Measurements from ENCODE around the gene GPC6.

DNA sequence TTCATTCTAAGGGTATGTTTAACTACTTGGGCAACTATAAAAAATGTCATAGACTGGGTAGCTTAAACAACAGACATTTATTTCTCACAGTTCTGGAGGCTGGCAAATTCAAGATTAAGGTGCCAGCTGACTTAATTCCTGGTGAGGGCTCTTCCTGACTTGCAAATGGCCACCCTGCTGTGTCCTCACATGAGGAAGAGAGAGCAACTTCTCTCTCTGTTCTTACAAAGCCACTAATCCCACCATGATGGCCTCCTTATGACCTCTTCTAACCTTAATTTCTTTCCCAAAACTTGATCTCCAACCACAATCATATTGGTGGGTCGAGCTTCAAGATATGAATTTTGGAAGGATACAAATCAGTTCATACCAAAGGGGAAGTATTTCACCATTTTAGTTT lies 853.9 kb downstream of the GPC6 start:
- TF ChIP-seq, protein P1, sequence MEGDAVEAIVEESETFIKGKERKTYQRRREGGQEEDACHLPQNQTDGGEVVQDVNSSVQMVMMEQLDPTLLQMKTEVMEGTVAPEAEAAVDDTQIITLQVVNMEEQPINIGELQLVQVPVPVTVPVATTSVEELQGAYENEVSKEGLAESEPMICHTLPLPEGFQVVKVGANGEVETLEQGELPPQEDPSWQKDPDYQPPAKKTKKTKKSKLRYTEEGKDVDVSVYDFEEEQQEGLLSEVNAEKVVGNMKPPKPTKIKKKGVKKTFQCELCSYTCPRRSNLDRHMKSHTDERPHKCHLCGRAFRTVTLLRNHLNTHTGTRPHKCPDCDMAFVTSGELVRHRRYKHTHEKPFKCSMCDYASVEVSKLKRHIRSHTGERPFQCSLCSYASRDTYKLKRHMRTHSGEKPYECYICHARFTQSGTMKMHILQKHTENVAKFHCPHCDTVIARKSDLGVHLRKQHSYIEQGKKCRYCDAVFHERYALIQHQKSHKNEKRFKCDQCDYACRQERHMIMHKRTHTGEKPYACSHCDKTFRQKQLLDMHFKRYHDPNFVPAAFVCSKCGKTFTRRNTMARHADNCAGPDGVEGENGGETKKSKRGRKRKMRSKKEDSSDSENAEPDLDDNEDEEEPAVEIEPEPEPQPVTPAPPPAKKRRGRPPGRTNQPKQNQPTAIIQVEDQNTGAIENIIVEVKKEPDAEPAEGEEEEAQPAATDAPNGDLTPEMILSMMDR (IDR thresholded peaks at IDR 0.05; ENCODE audit: low read depth, low read length, missing input control), result no peak
- TF ChIP-seq, protein P2, sequence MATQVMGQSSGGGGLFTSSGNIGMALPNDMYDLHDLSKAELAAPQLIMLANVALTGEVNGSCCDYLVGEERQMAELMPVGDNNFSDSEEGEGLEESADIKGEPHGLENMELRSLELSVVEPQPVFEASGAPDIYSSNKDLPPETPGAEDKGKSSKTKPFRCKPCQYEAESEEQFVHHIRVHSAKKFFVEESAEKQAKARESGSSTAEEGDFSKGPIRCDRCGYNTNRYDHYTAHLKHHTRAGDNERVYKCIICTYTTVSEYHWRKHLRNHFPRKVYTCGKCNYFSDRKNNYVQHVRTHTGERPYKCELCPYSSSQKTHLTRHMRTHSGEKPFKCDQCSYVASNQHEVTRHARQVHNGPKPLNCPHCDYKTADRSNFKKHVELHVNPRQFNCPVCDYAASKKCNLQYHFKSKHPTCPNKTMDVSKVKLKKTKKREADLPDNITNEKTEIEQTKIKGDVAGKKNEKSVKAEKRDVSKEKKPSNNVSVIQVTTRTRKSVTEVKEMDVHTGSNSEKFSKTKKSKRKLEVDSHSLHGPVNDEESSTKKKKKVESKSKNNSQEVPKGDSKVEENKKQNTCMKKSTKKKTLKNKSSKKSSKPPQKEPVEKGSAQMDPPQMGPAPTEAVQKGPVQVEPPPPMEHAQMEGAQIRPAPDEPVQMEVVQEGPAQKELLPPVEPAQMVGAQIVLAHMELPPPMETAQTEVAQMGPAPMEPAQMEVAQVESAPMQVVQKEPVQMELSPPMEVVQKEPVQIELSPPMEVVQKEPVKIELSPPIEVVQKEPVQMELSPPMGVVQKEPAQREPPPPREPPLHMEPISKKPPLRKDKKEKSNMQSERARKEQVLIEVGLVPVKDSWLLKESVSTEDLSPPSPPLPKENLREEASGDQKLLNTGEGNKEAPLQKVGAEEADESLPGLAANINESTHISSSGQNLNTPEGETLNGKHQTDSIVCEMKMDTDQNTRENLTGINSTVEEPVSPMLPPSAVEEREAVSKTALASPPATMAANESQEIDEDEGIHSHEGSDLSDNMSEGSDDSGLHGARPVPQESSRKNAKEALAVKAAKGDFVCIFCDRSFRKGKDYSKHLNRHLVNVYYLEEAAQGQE (IDR thresholded peaks at IDR 0.05), result no peak
- TF ChIP-seq JUND (IDR thresholded peaks at IDR 0.05) (no peak), FOXA1 (IDR thresholded peaks at IDR 0.05) (no peak), RAD21 (IDR thresholded peaks at IDR 0.05) (no peak), EGR1 (IDR thresholded peaks at IDR 0.05; ENCODE audit: low read depth in 2 of 2) (no peak), FOXA2 (IDR thresholded peaks at IDR 0.05) (no peak), NR2F2 (IDR thresholded peaks at IDR 0.05) (no peak), GABPA (IDR thresholded peaks at IDR 0.05 in 1 of 2, conservative IDR thresholded peaks at IDR 0.05 in 1 of 2) (no peak), YY1 (IDR thresholded peaks at IDR 0.05) (no peak)
- TF ChIP-seq, protein P3, sequence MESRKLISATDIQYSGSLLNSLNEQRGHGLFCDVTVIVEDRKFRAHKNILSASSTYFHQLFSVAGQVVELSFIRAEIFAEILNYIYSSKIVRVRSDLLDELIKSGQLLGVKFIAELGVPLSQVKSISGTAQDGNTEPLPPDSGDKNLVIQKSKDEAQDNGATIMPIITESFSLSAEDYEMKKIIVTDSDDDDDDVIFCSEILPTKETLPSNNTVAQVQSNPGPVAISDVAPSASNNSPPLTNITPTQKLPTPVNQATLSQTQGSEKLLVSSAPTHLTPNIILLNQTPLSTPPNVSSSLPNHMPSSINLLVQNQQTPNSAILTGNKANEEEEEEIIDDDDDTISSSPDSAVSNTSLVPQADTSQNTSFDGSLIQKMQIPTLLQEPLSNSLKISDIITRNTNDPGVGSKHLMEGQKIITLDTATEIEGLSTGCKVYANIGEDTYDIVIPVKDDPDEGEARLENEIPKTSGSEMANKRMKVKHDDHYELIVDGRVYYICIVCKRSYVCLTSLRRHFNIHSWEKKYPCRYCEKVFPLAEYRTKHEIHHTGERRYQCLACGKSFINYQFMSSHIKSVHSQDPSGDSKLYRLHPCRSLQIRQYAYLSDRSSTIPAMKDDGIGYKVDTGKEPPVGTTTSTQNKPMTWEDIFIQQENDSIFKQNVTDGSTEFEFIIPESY (IDR thresholded peaks at IDR 0.05), result no peak

Measured in liver (tissue), 3 donors.